ENCODE results near the gene ZNF710. TPM values are rescaled to one million over a fixed set of nuclear protein-coding genes. Genes with fewer than 3 reads are reported as not detected.
A peak's percentile ranks its signal among the peaks of the same experiment; 100 is the strongest.

ZNF710 gene
- total RNA-seq, 4 donors from 2014 or later, result 5.4 to 13.9 (median 7.0) TPM

DNA sequence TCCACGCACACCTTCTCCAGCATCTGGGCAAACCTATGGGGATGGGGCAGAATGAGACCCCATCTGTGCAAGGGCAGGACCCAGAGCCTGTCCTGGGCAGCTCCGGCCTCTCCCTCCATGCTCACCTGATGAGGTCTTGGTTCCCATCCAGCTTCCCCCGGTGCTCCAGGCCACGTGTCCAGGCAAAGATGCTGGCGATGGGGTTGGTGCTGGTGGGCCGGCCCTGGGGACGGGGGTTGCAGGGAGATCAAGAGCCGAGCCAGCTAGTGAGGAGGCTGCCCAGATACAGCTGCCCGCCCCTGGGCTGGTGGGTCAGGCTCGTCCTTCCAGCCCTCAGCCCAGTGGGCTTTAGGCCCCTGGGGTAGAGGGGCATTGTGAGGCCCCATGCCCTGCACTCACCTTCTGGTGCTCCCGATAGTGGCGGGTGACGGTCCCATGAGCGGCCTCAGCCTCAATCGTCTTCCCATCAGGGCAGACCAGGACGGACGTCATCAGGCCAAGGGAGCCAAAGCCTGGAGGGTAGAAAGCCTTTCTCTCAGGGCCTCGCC lies 83.8 kb downstream of the ZNF710 start:
- no peak for DNase-seq (ENCODE audit: low spot score)
- TF ChIP-seq CTCF (IDR thresholded peaks at IDR 0.05), result no peak
- ATAC-seq (ENCODE audit: low FRiP score), result no peak

DNA sequence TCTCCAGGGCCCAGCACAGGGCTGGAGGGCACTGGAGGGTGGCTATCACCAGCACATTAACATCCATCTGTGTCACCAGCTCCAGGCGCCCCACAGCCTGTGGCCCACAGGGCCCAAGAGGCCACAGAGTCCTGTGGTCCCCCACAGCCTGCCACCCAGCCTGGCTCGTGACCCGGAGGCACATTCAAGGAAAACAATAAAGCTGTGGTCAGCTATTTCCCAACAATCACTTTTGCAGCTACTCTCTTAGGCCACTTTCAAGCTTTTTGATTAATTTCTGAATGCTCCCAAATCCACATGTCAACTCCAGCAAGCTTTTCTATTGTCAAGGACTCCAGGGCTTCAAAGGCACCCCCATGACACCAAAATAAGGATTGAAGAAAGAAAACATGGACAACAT lies 84.4 kb downstream of the ZNF710 start:
- ATAC-seq (ENCODE audit: low FRiP score), result no peak
- DNase-seq (ENCODE audit: low spot score), result no peak
- no peak for TF ChIP-seq CTCF (IDR thresholded peaks at IDR 0.05)

DNA sequence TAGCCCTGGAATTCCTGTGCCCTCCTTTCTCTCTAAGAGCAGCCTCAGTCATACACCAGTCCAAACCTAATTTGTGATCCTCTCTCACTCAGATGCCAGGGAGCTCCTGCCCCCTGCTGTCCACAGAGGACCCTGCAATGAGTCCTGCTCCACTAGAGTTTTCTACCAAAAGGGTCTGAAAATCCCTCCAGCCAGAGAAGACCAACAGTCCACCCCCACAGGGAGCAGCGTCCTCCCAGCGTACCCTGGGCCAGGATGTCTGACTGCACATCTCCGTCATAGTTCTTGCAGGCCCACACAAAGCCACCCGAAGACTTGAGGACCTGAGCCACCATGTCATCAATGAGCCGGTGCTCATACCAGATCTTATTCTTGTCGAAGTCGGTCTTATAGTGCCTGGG lies 85.7 kb downstream of the ZNF710 start:
- no peak for ATAC-seq (ENCODE audit: low FRiP score)
- DNase-seq (ENCODE audit: low spot score), result no peak
- TF ChIP-seq CTCF (IDR thresholded peaks at IDR 0.05), result no peak

GRCh38 chr15:90087454-90088154 lies 86.5 kb downstream of the ZNF710 start:
- ATAC-seq (ENCODE audit: low FRiP score) (peak; percentile 33), DNase-seq (ENCODE audit: low spot score) (no peak)
- no peak for TF ChIP-seq CTCF (IDR thresholded peaks at IDR 0.05)

GRCh38 chr15:90090226-90090848 lies 89.2 kb downstream of the ZNF710 start:
- no peak for ATAC-seq (ENCODE audit: low FRiP score)
- no peak for DNase-seq (ENCODE audit: low spot score)
- no peak for TF ChIP-seq CTCF (IDR thresholded peaks at IDR 0.05)

DNA sequence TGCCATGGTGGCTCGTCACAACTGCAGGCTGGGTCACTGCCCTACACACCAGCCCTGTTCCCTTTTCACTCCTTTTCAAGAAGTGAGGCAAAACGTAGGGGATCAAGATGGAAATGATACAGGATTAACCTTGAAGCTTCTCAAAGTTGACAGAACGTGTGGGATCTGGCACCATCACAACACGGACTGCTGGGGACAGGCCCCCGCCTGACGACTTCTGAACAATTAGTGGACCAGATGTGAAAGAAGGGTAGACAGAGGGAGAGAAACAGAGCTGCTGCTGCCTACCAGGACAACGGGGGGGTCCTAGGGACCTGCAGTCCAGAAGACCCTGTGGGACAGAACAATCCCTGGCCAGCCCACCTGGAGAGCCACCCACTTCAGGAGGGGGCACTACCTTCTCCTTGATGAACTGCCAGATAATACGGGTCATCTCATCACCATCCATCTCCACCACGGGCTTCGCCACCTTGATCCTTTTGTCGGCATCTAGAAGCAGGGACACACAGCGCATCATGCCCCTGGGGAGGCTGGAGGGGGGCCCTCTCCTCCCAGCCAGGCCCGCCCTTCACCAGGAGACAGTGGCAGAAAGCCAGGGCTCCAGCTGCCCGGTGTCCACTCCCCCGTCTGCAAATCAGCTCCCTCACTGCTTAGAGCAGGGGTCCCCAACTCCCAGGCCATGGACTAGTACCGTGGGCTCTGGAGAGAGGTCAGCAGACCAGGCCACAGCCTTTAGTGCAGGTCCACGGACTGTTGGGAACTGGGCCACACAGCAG lies 90.2 kb downstream of the ZNF710 start:
- TF ChIP-seq CTCF (IDR thresholded peaks at IDR 0.05), result no peak
- ATAC-seq (ENCODE audit: low FRiP score), result no peak

More for the DNA sequence above, 90.2 kb downstream of the ZNF710 start:
- no peak for DNase-seq (ENCODE audit: low spot score)

Data from omental fat pad (tissue), 4 donors.